ENCODE measurements around the gene ADAMTS18. TPM values are rescaled to one million over a fixed set of nuclear protein-coding genes. Genes with fewer than 3 reads are reported as not detected.

Gene ADAMTS18
- total RNA-seq, 4 donors from 2014 or later: not detected

- TF ChIP-seq CTCF (IDR thresholded peaks at IDR 0.05) (no peak), POLR2A (IDR thresholded peaks at IDR 0.05) (no peak)
- no peak for DNase-seq
- Histone ChIP-seq H3K27ac (no peak overlapping the region), H3K27me3 (peaks cover 0 to 18% (median 0%) of the 10 kb centered on the region in 4 donors), H3K4me1 (no peaks in the 10 kb centered on the region), H3K4me3 (no peak overlapping the region), H3K9me3 (no peaks in the 10 kb centered on the region), H3K36me3 (no peaks in the 10 kb centered on the region)
- intact Hi-C loops (cut with DNase I): no loop called here
- 36 to 58% methylated on average over 5 of the region's 5 CpGs for WGBS, 2 donors
These were observed 22.2 kb upstream of the ADAMTS18 start for GRCh38 chr16:77457046-77457445.

GRCh38 chr16:77452243-77452642 is 17.4 kb upstream of the ADAMTS18 start:
- intact Hi-C loops (cut with DNase I): no loop called here
- peaks cover 0 to 10% (median 0%) of the 10 kb centered on the region in 4 donors for H3K27me3 ChIP-seq
- no peak overlapping the region for H3K4me3 ChIP-seq
- no peaks in the 10 kb centered on the region for H3K36me3 ChIP-seq
- no peak for TF ChIP-seq CTCF (IDR thresholded peaks at IDR 0.05)
- no peak for TF ChIP-seq POLR2A (IDR thresholded peaks at IDR 0.05)
- H3K4me1 ChIP-seq: no peaks in the 10 kb centered on the region
- whole genome bisulfite sequencing, 2 donors: 86 to 89% methylated on average over 3 of the region's 3 CpGs
- H3K27ac ChIP-seq: no peak overlapping the region
- DNase-seq: no peak
- no peaks in the 10 kb centered on the region for H3K9me3 ChIP-seq

- Histone ChIP-seq H3K36me3 (no peaks in the 10 kb centered on the region), H3K27me3 (peaks cover 0 to 9% (median 0%) of the 10 kb centered on the region in 4 donors), H3K4me1 (no peaks in the 10 kb centered on the region), H3K9me3 (no peaks in the 10 kb centered on the region), H3K4me3 (no peak overlapping the region), H3K27ac (no peak overlapping the region)
- intact Hi-C loops (cut with DNase I): no loop called here
- TF ChIP-seq CTCF (IDR thresholded peaks at IDR 0.05) (no peak), POLR2A (IDR thresholded peaks at IDR 0.05) (no peak)
- no peak for DNase-seq
- 21 to 32% methylated on average over 3 to 5 of the region's 5 CpGs for WGBS, 2 donors
These were observed 16.1 kb upstream of the ADAMTS18 start for GRCh38 chr16:77450790-77451487.

GRCh38 chr16:77449208-77449607 is 14.4 kb upstream of the ADAMTS18 start:
- Histone ChIP-seq H3K9me3 (no peaks in the 10 kb centered on the region), H3K4me3 (no peak overlapping the region), H3K27ac (no peak overlapping the region), H3K4me1 (no peaks in the 10 kb centered on the region), H3K36me3 (no peaks in the 10 kb centered on the region), H3K27me3 (peaks cover 0 to 15% (median 0%) of the 10 kb centered on the region in 4 donors)
- TF ChIP-seq CTCF (IDR thresholded peaks at IDR 0.05): no peak
- TF ChIP-seq POLR2A (IDR thresholded peaks at IDR 0.05): no peak
- DNase-seq: no peak
- intact Hi-C loops (cut with DNase I): no loop called here

- TF ChIP-seq CTCF (IDR thresholded peaks at IDR 0.05): no peak
- 71 to 86% methylated on average over 2 of the region's 2 CpGs for WGBS, 2 donors
- H3K27ac ChIP-seq: no peak overlapping the region
- intact Hi-C loops (cut with DNase I): no loop called here
- no peaks in the 10 kb centered on the region for H3K36me3 ChIP-seq
- DNase-seq: no peak
- no peak overlapping the region for H3K4me3 ChIP-seq
- no peaks in the 10 kb centered on the region for H3K9me3 ChIP-seq
- H3K27me3 ChIP-seq: peaks cover 0 to 32% (median 0%) of the 10 kb centered on the region in 4 donors
- H3K4me1 ChIP-seq: no peaks in the 10 kb centered on the region
These were observed 10.5 kb upstream of the ADAMTS18 start for GRCh38 chr16:77445324-77445723.

Measured in esophagus squamous epithelium (tissue), 5 donors.